ENCODE data around the gene P2RX2. TPM values are rescaled to one million over a fixed set of nuclear protein-coding genes. Genes with fewer than 3 reads are reported as not detected.

The P2RX2 gene
- total RNA-seq, 2 donors from 2014 or later: 1.0 TPM; not detected in 1

DNA sequence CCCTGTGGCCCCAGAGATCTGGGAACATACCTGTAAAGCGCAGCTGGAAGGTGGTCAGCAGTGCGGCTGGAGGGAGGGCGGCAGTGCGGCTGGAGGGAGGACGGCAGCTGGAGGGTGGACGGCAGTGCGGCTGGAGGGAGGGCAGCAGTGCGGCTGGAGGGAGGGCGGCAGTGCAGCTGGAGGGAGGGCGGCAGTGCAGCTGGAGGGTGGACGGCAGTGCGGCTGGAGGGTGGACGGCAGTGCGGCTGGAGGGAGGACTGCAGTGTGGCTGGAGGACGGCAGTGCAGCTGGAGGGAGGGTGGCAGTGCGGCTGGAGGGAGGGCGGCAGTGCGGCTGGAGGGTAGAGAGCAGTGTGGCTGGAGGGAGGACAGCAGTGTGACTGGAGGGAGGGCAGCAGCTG lies 31.6 kb upstream of the P2RX2 start:
- 87% methylated on average over 18 of the region's 18 CpGs for WGBS, 2 donors
- DNase-seq (no peak), ATAC-seq (no peak)
- no peak overlapping the region for H3K4me3 ChIP-seq
- intact Hi-C loops (cut with DNase I): no loop called here
- peaks cover 0 to 4% (median 0%) of the 10 kb centered on the region in 3 donors for H3K9me3 ChIP-seq
- H3K4me1 ChIP-seq: no peaks in the 10 kb centered on the region
- H3K27me3 ChIP-seq: no peaks in the 10 kb centered on the region
- no peak overlapping the region for H3K27ac ChIP-seq
- peaks cover 0 to 2% of the 10 kb centered on the region in 2 donors for H3K36me3 ChIP-seq (replicated peaks in 1 of 2; ENCODE audit: insufficient read depth in 1 of 2, low read depth in 2 of 2)
- no peak for TF ChIP-seq CTCF (IDR thresholded peaks at IDR 0.05)
- no peak for TF ChIP-seq POLR2A (IDR thresholded peaks at IDR 0.05)

DNA sequence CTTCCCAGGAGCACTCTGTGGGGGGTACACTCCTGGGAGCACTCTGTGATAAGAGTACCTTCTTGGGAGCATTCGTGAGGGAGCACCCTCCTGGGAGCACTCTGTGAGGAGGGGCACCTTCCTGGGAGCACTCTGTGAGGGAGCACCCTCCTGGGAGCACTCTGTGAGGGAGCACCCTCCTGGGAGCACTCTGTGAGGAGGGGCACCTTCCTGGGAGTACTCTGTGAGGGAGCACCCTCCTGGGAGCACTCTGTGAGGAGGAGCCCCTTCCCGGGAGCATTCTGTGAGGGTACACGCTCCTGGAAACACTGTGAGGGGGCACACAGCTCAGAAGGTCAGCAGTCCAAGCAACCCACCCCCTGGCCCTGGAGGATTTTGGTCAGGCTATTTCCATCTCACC lies 30.8 kb upstream of the P2RX2 start:
- H3K27ac ChIP-seq: no peak overlapping the region
- no peak for TF ChIP-seq POLR2A (IDR thresholded peaks at IDR 0.05)
- no peak for TF ChIP-seq CTCF (IDR thresholded peaks at IDR 0.05)
- no peaks in the 10 kb centered on the region for H3K4me1 ChIP-seq
- intact Hi-C loops (cut with DNase I): no loop called here
- ATAC-seq: no peak
- H3K36me3 ChIP-seq (replicated peaks in 1 of 2; ENCODE audit: insufficient read depth in 1 of 2, low read depth in 2 of 2): no peaks in the 10 kb centered on the region
- peaks cover 0 to 4% (median 0%) of the 10 kb centered on the region in 3 donors for H3K9me3 ChIP-seq
- 58 to 88% methylated on average over 2 to 3 of the region's 3 CpGs for WGBS, 2 donors
- DNase-seq: no peak
- H3K4me3 ChIP-seq: no peak overlapping the region
- no peaks in the 10 kb centered on the region for H3K27me3 ChIP-seq

GRCh38 chr12:132588319-132588718 lies 30.3 kb upstream of the P2RX2 start:
- DNase-seq (no peak), ATAC-seq (no peak)
- 73 to 85% methylated on average over 5 to 6 of the region's 6 CpGs for WGBS, 2 donors
- Histone ChIP-seq H3K4me1 (no peaks in the 10 kb centered on the region), H3K4me3 (no peak overlapping the region), H3K27me3 (no peaks in the 10 kb centered on the region), H3K9me3 (peaks cover 0 to 4% (median 0%) of the 10 kb centered on the region in 3 donors), H3K27ac (no peak overlapping the region), H3K36me3 (replicated peaks in 1 of 2; ENCODE audit: insufficient read depth in 1 of 2, low read depth in 2 of 2) (no peaks in the 10 kb centered on the region)
- intact Hi-C loops (cut with DNase I): no loop called here
- TF ChIP-seq CTCF (IDR thresholded peaks at IDR 0.05): no peak
- TF ChIP-seq POLR2A (IDR thresholded peaks at IDR 0.05): no peak

- no peak for ATAC-seq
- Histone ChIP-seq H3K4me1 (peaks cover 6% of the 10 kb centered on the region), H3K36me3 (replicated peaks in 1 of 2; ENCODE audit: insufficient read depth in 1 of 2, low read depth in 2 of 2) (no peaks in the 10 kb centered on the region), H3K27ac (no peak overlapping the region), H3K27me3 (no peaks in the 10 kb centered on the region), H3K9me3 (peaks cover 0 to 4% (median 0%) of the 10 kb centered on the region in 3 donors), H3K4me3 (no peak overlapping the region)
- no peak for DNase-seq
- no peak for TF ChIP-seq POLR2A (IDR thresholded peaks at IDR 0.05)
- TF ChIP-seq CTCF (IDR thresholded peaks at IDR 0.05): no peak
- intact Hi-C loops (cut with DNase I): no loop called here
- 85 to 94% methylated on average over 19 of the region's 19 CpGs for WGBS, 2 donors
Measured at GRCh38 chr12:132588821-132589669, 29.5 kb upstream of the P2RX2 start.

All from body of pancreas (tissue), 4 donors.